NCI-H82 treated with DMSO at 0.1 percent for 48 hours (cell line): Measurements from ENCODE around the gene KLB.

Experiments
- DNase-seq: peaks from one replicate; lab custom pipeline; 2025; ENCODE audit not compliant: unreplicated experiment; lab: John Stamatoyannopoulos, UW

KLB gene

DNA sequence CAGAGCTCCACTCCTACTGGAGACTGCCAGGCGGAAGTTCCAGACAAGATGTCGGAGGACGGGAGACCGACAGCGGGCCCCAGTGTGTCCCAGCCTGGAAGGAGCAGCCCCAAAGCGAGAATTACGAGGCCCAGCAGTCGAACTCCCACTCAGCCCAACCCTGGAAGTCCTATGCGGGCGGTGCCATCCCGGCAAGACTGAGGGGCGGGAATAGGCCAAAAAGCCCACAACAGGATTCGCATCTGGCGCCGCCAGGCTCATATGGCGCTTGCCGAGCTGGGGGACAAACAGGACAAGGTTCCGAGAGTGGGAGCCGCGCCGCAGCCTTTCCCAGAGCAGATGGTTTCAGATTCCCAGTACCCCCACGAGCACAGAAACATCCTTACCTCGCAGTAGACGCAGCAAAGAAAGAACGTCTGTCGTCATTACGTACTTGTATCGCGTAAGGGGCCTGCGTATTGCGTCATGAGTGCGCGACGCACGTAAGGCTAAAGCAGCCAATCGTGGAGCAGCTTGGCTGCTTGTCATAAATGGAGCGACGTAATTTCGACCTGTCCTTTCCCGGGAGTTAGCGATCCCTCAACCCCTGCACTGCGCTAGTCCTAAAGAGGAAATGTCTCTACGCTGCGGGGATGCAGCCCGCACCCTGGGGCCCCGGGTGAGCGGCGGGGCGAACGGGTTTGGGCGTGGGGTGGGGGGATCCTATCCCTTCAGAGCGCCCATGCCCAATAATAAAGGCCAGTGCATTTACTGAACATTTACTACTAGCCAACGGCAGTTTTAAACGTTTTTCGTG lies 52.0 kb downstream of the KLB start, which contains the start of the genes LIAS and RPL9:
LIAS (plus strand) TSS at position 552 of the 796 bp plus-strand sequence; CDS start at position 614, 62 bp downstream.
RPL9 (minus strand) TSS at position 418 of the 796 bp plus-strand sequence. CDS start 483 bp downstream, outside the sequence.
- DNase-seq = peak; percentile 81

DNA sequence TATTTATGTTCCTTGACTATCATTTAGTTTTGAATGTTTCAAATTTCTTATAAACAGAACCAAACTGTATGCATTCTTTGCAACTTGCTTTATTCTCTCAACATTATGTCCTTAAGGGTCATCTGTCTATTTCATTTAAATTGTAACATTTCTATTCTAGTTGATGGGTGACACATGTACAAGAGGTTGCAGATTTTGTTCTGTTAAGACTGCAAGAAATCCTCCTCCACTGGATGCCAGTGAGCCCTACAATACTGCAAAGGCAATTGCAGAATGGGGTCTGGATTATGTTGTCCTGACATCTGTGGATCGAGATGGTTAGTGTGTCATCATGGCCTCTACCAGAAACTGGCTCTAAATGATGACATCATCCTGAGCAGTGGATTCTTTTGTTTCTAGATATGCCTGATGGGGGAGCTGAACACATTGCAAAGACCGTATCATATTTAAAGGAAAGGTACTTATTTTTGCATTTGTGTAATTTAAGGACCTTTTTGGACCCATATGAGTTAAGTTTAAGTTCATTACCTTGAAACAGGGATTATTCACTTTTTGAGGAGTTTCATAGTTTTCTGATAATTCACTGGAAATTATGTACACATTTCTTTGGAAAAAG lies 58.3 kb downstream of the KLB start:
- DNase-seq = no peak

DNA sequence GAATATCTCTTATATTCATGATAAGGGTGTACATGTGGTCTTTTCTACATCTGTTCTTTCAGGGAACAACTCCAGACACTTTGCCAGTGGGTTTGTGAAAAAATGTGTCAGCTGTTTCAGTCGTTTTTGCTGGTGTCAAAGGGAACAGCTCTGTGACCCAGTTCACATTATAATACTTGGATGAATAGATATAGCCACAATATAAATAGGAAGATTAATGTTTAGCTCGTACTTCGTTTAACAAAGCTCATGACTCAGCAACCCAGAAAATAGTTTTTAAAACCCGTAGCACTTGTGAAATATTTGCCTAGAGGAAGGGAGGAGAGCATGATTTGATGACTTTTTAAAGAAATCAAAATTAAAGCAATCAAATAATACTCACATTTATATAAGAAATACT lies 60.0 kb downstream of the KLB start:
- no peak for DNase-seq

DNA sequence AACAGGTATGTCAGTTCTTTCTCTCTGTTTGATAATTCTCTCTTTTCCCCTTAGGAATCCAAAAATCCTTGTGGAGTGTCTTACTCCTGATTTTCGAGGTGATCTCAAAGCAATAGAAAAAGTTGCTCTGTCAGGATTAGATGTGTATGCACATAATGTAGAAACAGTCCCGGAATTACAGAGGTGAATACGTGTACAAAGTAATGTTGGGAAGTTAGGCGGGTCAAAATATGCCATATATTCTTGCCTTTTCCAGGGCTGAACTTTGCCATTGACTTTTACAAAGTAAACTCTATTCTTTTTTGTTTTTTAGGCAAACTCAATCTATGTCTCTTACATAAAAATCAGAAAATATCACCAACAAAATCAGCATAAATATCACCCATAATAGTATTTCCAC lies 60.7 kb downstream of the KLB start:
- no peak for DNase-seq

DNA sequence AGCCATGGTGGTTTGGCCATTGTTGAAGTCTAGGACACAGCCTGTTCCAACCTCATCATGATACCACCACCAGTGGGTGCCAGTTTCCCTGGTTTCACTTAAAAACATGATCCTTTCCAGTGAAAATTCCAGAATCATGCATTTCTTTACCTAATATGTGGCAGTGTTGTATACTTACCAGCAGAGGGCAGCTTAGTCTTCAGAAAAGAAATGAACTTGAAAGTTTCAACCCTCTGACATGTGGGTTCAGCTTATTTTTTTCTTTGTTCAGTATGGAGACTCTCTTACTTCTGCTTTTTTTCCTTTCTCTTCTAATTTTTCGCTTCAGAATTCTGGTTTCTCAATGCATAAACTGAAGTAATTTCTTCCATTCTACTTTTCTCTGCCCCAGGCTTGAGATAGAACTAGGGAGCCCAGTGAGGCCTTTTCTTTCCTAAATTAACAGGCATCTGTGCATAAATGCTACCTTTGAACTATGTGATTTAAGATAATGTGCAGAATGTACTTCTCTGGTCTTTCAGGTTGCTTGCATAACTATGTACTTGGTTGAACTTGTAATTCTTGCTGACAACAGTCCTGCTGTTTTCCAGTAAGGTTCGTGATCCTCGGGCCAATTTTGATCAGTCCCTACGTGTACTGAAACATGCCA lies 62.8 kb downstream of the KLB start:
- peak; percentile 31 for DNase-seq

DNA sequence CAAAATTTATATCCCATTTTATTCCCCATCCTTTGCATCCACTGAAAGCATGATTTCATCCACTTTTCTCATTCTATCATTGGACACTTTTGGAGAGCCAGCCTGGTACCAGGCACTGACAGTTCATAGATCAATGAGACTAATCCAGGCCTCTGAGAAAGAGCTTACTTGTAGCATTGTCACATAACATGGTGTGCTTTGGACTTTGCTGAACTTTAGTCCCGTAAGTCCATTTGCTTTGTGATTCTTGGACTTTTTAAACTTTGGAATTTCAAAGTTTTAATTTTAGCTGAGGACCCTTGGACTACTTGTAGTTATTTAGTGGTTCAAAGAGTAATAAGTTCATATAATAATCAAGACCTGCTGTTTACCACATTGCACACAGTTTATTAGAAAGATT lies 63.7 kb downstream of the KLB start:
- no peak for DNase-seq

DNA sequence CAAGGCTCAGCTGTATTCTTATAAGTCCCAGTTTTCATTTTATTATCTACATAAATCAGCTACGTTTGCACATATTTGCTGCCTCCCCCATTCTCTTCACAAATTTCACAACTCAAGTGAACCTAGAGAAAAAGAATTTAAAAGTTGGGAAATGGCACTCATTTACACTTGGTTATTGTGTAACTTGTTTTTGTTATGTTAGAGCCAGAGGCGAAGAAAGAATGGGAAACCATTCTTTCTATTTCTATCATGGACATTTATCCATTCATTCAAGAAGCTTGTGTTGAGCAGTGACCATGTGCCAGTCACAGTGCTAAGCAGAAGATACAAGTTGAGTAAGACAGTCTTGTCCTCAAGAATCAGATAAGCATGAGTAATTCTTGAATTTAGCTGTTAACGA lies 65.7 kb downstream of the KLB start:
- no peak for DNase-seq

DNA sequence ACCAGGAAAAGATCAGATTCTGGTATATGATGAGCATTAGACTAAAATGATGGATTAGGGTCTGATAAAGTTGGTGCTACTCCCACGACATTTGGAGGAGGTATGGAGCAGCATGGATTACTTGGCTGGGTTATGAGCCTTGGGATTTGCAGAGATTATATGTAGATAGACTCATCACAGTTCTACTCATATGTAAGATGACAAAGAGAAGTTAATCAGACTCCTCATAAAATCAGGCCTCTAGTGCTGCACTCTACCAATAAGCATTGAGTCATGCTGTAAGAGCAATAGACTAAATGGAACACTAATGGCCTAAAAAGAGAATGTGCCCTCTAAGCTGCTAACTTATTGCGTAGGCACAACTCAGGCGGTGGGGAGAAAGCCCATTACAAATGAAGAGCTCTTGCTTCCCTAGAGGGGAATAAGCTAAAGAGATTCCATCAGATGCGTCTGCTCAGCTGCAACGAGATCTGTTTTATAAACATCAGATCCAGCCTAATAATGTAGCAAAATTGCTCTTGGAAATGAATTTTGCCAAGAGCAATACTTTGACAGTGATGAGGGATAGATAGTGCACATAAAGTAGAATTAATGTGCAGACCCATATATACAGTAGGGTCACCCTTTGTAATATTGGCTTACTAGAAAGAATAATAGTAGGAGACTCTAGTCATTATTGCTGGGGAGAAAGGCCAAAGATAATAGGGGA lies 69.6 kb downstream of the KLB start:
- no peak for DNase-seq

DNA sequence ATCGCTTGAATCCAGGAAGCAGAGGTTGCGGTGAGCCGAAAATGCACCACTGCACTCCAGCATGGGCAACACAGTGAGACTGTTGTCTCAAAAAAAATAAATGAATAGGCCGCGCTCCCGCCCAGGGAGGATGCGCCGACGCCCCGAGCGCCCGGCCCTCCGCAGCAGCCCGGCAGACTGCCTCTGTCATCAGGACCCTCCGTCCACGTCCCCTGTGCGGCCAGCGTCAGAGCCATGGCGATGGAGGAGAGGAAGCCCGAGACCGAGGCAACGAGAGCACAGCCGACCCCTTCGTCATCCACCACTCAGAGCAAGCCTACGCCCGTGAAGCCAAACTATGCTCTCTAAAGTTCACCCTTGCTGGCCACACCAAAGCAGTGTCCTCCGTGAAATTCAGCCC lies 73.5 kb downstream of the KLB start:
- DNase-seq = no peak

DNA sequence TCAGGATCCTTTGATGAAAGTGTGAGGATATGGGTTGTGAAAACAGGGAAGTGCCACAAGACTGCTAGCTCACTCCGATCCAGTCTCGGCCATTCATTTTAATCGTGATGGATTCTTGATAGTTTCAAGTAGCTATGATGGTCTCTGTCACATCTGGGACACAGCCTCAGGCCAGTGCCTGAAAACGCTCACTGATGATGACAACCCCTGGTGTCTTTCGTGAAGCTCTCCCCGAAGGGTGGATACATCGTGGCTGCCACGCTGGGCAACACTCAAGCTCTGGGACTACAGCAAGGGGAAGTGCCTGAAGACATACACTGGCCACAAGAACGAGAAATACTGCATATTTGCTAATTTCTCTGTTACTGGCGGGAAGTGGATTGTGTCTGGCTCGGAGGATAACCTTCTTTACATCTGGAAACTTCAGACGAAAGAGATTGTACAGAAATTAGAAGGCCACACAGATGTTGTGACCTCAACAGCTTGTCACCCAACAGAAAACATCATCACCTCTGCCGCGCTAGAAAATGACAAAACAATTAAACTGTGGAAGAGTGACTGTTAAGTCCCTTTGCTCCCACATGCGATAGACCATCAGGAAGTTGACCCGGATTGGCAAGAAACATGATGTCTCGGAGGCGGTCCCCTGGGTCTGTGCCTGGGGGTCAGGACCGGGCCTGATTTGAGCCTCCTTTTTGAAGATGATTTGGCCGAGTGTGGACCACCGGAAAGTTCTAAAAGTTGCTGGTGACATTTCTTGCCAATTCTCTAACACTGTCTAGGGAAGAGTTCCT lies 74.4 kb downstream of the KLB start:
- DNase-seq = no peak

DNA sequence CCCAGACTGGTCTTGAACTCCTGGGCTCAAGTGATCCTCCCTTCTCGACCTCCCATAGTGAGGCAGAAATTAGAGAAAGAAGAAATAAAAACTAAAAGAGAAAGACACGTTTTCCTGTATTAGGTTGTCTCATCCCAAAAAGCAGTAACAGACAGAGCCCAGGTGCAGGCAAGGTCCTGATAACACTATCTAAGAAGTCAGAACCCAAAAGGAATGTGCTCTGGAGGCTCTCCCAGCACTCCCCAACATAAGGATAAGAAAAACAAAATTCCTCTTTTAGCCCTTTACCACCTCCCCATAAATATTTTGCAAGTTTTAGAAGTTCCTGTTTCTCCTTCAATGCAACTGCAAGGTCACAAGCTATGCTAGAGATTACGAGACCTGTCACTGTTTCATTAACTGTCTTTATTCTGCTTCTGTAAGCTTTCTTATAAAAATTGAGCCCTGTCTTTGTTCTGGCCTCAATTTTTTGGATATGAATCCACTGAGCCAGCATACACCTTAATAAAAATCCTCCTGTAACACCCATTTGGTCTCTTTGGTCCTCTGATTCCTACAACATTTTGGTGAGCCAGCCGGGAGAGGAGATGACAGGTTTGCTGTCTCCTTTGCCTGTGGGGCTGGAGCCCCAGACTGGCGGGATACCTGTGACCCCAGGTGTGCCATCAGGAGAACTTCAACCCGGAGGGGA lies 78.0 kb downstream of the KLB start:
- DNase-seq = no peak

DNA sequence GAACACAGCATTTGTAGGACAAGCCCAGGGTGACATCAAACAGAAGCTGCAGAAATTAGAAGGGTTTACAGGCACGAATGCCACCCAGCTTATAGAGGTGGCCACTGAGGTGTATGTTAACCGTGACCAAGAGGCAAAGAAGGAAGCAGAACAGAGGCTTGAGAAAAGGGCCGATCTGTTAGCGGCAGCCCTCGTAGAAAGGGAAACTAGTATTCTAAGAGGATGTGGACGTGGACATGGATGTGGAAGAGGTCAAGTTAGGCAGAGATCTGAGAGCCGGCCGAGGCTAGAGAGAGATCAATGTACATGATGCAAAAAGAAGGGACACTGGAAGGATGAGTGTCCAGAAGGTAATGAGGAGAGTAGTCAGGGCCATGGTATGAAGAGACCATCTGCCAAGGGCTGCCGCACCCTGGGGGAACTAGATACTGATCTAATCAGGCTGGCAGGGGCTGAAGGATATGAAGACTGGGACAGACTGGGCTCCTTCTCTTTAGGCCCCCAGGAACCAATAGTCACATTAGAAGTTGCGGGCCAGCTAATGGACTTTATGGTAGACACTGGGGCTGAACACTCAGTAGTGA lies 79.6 kb downstream of the KLB start:
- DNase-seq = no peak

DNA sequence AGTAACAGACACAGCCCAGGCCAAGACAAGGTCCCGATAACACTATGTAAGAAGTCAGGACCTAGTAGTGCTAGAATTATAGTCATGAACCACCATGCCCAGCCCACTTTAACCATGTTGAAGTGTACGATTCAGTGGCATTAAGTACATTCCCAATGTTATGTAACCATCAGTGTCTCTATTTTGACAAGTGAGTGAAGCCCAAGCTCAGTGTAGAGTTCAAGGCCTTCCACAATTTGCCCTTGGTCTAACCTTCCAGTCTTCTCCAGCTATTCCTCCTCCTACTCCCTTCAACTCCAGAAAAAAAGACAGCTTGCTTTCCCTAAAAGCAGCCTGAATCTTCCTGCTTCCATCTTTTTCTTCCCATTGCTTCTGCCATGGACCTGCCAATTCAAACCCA lies 83.6 kb downstream of the KLB start:
- DNase-seq = no peak

DNA sequence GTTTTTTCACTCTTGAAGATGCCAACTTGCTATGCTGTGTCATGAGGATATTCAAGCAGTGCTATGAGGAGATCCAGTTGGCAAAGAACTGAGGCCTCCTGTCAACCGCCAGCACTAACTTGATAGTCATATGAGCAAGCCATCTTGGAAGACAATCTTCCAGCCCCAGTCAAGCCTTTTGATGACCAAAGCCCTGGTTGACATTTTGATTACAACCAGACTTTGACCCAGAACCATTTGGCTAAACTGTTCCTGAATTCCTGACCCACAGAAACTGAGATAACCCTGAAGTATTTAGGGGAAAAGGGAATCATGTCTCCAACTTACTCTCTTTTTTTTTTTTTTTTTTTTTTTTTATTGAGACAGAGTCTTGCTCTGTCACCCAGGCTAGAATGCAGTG lies 87.6 kb downstream of the KLB start:
- DNase-seq = no peak

DNA sequence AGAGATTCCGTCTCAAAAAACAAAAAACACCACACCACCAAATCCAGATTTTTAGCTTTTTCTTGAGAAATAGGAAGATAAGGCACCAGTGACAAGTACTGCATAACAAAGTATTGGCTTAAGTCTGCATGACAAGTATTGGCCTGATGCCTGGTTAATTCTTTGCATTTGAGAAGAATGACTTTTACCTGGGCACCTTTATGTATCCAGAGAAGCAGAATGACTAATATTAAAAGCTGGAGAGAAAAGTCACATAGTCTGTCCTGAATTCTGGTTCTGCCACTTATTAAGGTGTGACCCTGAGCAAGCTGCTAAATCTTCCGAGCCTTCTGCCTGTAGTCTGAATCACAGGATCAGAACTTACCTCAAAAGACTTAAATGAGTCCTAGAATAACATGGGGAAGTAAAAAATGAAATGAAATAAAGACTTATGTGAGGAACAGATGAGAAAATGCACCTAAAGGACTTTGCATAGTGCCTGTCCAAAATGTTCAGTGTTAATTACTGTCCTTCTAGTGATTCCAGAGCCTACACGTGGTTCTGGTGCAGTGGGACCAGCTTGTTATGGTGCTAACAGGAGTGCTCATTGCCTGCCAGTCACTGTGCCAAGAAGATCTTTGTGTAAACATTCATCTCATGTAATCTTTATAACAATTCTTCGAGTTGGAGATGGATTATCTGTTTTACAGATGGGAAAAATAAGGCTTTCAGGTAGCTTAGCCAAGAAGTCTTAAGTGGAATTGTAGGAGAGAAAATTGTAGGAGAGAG lies 88.9 kb downstream of the KLB start:
- DNase-seq = no peak

DNA sequence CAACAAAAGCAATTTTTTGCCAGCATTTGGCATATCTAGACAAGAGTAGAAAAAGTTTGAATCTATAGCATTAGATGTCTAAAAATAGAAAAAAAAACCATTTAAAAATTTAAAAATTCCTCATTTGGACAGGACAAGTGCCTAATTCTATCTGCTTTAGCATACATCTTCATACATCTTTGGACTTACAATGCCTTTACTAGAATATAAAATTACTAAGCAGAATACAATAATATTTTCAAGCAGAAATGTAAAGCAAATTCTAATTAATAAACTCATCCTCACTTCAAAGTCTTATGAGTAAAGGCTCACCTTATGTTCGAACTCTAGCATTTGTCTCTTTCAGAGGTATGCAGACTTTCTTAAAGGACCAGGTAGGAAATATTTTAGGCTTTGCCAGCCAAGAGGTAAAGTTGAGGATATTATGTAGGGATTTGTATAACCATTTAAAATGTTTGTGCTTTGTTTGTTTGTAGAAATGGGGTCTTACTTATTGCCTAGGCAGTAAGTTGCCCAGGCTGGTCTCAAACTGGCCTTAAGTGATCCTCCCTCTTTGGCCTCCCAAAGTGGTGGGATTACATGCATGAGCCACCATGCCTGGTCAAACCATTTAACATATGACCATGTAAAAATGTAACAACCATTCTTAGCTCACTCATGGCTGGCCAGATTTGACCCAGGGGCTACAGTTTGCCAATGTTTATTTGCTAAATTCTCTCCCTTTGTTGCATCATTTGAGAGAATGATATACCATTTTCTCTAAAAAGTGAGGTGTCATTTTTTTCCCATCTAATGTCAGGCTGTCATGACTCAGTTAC lies 91.4 kb downstream of the KLB start:
- no peak for DNase-seq

DNA sequence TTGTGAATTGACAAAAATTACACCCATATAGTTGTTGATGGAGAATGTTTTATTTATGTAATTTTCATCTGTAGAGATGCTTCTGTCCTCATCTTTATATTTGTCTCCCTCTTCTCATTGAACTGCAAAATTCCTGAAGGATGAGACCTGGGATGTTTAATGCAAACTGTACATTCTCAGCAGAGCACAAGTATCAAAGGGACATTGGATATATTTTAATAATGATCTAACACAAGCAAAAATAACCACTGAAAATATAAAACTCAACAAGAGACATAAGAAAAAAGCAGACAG lies 91.9 kb downstream of the KLB start:
- DNase-seq = no peak
